NCI-H1930 (cell line): ENCODE results near the gene RLBP1.
"Not testable (repeated sequence)": the region's sequence is repeated elsewhere in the genome, so short reads cannot be mapped to it uniquely, and the experiment has no call there.

ENCODE experiments used
- DNase-seq, 2 experiments: peaks; one replicate each; lab custom pipeline; 2025; lab: John Stamatoyannopoulos, UW

RLBP1 gene

GRCh38 chr15:89221543-89221942 is at the start of gene RLBP1:
Gene RLBP1 (minus strand): TSS chr15:89221579. CDS start chr15:89218975, 2,604 bp downstream.
- DNase-seq: no peak

- not testable (repeated sequence) for DNase-seq
Measured at GRCh38 chr15:89250142-89250541, 28.8 kb upstream of the RLBP1 start.

GRCh38 chr15:89248584-89248983 is 27.2 kb upstream of the RLBP1 start:
- DNase-seq: no peak

- no peak for DNase-seq
Measured at GRCh38 chr15:89247446-89247845, 26.1 kb upstream of the RLBP1 start.

GRCh38 chr15:89244574-89244903 is 23.2 kb upstream of the RLBP1 start:
- no peak for DNase-seq

- DNase-seq: peak; percentile 74 to 87
Measured at GRCh38 chr15:89243691-89244573, 22.6 kb upstream of the RLBP1 start, which contains the start of gene FANCI. Gene FANCI (plus strand): TSS chr15:89243979. CDS start chr15:89247648, 3,669 bp downstream.

- no peak for DNase-seq
Measured at GRCh38 chr15:89243046-89243690, 21.8 kb upstream of the RLBP1 start.

GRCh38 chr15:89239883-89240810 is 18.8 kb upstream of the RLBP1 start:
- DNase-seq: not testable (repeated sequence)

- DNase-seq: no peak
Measured at GRCh38 chr15:89231832-89232231, 10.5 kb upstream of the RLBP1 start.

GRCh38 chr15:89230277-89230676 is 8.9 kb upstream of the RLBP1 start:
- DNase-seq: no peak

GRCh38 chr15:89227425-89227824 is 6.0 kb upstream of the RLBP1 start:
- DNase-seq: no peak

GRCh38 chr15:89226359-89227221 is 5.2 kb upstream of the RLBP1 start:
- DNase-seq: no peak

GRCh38 chr15:89225588-89225987 is 4.2 kb upstream of the RLBP1 start:
- DNase-seq: no peak

GRCh38 chr15:89218531-89218930 is 2.8 kb downstream of the RLBP1 start:
- no peak for DNase-seq

GRCh38 chr15:89217686-89218376 is 3.5 kb downstream of the RLBP1 start:
- DNase-seq: no peak

- DNase-seq: no peak
Measured at GRCh38 chr15:89217031-89217430, 4.3 kb downstream of the RLBP1 start.

- DNase-seq: no peak
Measured at GRCh38 chr15:89215627-89216026, 5.8 kb downstream of the RLBP1 start.

GRCh38 chr15:89211678-89212170 is 9.7 kb downstream of the RLBP1 start:
- DNase-seq: no peak

- DNase-seq: no peak
Measured at GRCh38 chr15:89209057-89209456, 12.3 kb downstream of the RLBP1 start.

- no peak for DNase-seq
Measured at GRCh38 chr15:89208256-89208655, 13.1 kb downstream of the RLBP1 start.
